WERI-Rb-1 (cell line): ENCODE data around the gene UBE2E2.

Experiments used
- DNase-seq: peaks from one replicate; pipeline ENCODE4 v3.0.0-alpha.2; 2020
- H3K27ac ChIP-seq: fragments of 250-450 bp; sonication (Bioruptor Pico); 2 replicates; pipeline ENCODE4 v1.5.1; 2020; ENCODE audit warnings: mild to moderate bottlenecking, moderate library complexity
- H3K27me3 ChIP-seq: fragments of 250-450 bp; sonication (Bioruptor Pico); 2 replicates; pipeline ENCODE4 v1.5.1; 2021; ENCODE audit warnings: mild to moderate bottlenecking, low read depth, moderate library complexity; ENCODE audit not compliant: insufficient read depth, severe bottlenecking
- H3K36me3 ChIP-seq: fragments of 250-450 bp; sonication (Bioruptor Pico); 2 replicates; pipeline ENCODE4 v1.5.1; 2020; ENCODE audit warnings: mild to moderate bottlenecking, moderate library complexity
- H3K4me3 ChIP-seq: 2 replicates; pipeline ENCODE4 v1.5.1; 2011; ENCODE audit warnings: low read depth, mild to moderate bottlenecking, control low read depth, low read length
- H3K9me3 ChIP-seq: fragments of 250-450 bp; sonication (Bioruptor Pico); 2 replicates; pipeline ENCODE4 v1.5.1; 2021; ENCODE audit warnings: mild to moderate bottlenecking, moderate library complexity; ENCODE audit not compliant: severe bottlenecking
- CTCF ChIP-seq: IDR thresholded peaks from 2 replicates; pipeline ENCODE4 v1.5.1; 2011; ENCODE audit warnings: low read depth, mild to moderate bottlenecking, control low read depth, inconsistent platforms, low read length

The UBE2E2 gene

DNA sequence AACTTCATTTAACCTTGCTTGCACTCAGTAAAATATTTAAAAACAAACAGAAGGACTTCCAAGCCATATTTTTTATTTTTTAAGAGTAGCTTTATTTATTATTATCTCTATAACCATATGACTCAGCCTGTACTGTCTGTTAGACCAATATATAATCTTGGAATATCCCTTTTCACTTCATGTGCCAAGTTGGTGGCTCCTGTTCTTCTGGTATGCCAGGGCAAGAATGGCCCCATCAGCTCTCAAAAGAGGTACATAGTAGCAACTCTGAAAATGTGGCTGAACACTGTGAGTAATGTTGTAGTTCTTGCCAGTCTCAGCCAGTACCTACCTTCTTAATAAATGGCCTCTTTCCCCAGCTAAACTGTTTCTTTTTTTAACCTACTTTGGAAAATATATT lies 345.6 kb downstream of the UBE2E2 start:
- no peak overlapping the region for H3K4me3 ChIP-seq
- no peak for TF ChIP-seq CTCF
- H3K36me3 ChIP-seq = no peaks in the 10 kb centered on the region

GRCh38 chr3:23549148-23549910 lies 346.2 kb downstream of the UBE2E2 start:
- no peaks in the 10 kb centered on the region for H3K36me3 ChIP-seq
- no peak overlapping the region for H3K4me3 ChIP-seq
- DNase-seq = no peak
- no peaks in the 10 kb centered on the region for H3K9me3 ChIP-seq
- no peak for TF ChIP-seq CTCF
- no peak overlapping the region for H3K27ac ChIP-seq
- no peaks in the 10 kb centered on the region for H3K27me3 ChIP-seq

More for the DNA sequence above, 345.6 kb downstream of the UBE2E2 start:
- no peaks in the 10 kb centered on the region for H3K27me3 ChIP-seq
- H3K9me3 ChIP-seq = no peaks in the 10 kb centered on the region
- no peak overlapping the region for H3K27ac ChIP-seq
- DNase-seq = no peak

- no peaks in the 10 kb centered on the region for H3K36me3 ChIP-seq
- no peak overlapping the region for H3K4me3 ChIP-seq
- no peak for TF ChIP-seq CTCF
- H3K27me3 ChIP-seq = no peaks in the 10 kb centered on the region
- DNase-seq = no peak
- no peak overlapping the region for H3K27ac ChIP-seq
- H3K9me3 ChIP-seq = no peaks in the 10 kb centered on the region
Observed at GRCh38 chr3:23550402-23550801, 347.3 kb downstream of the UBE2E2 start.

DNA sequence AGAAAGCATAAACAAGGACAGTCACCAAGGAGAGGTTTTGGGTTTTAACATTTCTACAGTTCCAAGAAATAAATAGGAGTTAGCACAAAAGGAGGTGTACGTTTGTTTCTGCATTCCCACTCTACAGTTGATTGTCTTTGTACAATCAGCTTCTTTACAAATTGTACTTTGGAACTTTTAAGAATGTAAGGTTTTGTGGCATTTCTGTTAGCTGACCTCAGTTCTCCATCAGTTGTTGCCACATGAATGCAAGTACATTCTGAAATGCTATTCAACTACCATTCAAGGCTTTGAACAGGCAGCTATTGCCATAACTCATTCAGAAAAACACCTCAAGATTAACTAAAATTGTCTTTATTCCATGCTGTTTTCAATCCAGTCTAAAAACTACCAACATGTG lies 349.4 kb downstream of the UBE2E2 start:
- Histone ChIP-seq H3K27ac (no peak overlapping the region), H3K27me3 (no peaks in the 10 kb centered on the region), H3K36me3 (no peaks in the 10 kb centered on the region), H3K9me3 (no peaks in the 10 kb centered on the region), H3K4me3 (no peak overlapping the region)
- TF ChIP-seq CTCF = no peak
- no peak for DNase-seq

GRCh38 chr3:23553353-23553752 lies 350.2 kb downstream of the UBE2E2 start:
- H3K27ac ChIP-seq = no peak overlapping the region
- no peak overlapping the region for H3K4me3 ChIP-seq
- H3K9me3 ChIP-seq = no peaks in the 10 kb centered on the region
- DNase-seq = no peak
- no peaks in the 10 kb centered on the region for H3K27me3 ChIP-seq
- TF ChIP-seq CTCF = no peak
- no peaks in the 10 kb centered on the region for H3K36me3 ChIP-seq
